Mucosa of gallbladder (tissue), 1 donor: ENCODE results near the gene TMEM119. TPM values are rescaled to one million over a fixed set of nuclear protein-coding genes. Genes with fewer than 3 reads are reported as not detected.
"Not testable (repeated sequence)": the region's sequence is repeated elsewhere in the genome, so short reads cannot be mapped to it uniquely, and the experiment has no call there.

ENCODE experiments used
- DNase-seq: peaks from one replicate; pipeline ENCODE4 v3.0.0-alpha.2; 2020; ENCODE audit warnings: low spot score
- total RNA-seq: library from RNA; stranded (reverse); gene quantifications from one replicate; pipeline ENCODE4 v1.2.1, GENCODE V29; 2021
- donor health status: DM: no; HTN: no; CAD: no.

TMEM119 gene
- total RNA-seq, 1 donor from 2014 or later = 10.6 TPM

DNA sequence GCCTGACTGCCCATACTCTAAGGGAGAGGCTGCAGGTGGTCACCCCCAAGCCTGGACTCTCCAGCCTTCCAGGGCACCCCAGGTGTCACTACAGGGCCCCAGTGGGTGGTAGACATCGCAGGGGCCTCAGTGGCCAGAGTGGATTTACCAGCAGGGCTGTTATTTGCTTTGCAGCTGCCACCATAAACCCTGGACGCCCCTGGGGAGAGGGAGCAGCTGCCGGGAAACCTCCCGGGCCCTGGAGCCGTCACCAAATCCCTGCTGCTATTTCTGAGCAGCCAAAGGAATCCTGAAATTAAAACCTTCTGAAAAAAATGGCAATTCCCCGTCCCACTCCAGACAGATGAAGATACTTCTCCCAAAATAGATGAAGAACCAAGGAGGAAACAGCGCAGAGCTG, 13.9 kb downstream of the TMEM119 start:
- DNase-seq = no peak

DNA sequence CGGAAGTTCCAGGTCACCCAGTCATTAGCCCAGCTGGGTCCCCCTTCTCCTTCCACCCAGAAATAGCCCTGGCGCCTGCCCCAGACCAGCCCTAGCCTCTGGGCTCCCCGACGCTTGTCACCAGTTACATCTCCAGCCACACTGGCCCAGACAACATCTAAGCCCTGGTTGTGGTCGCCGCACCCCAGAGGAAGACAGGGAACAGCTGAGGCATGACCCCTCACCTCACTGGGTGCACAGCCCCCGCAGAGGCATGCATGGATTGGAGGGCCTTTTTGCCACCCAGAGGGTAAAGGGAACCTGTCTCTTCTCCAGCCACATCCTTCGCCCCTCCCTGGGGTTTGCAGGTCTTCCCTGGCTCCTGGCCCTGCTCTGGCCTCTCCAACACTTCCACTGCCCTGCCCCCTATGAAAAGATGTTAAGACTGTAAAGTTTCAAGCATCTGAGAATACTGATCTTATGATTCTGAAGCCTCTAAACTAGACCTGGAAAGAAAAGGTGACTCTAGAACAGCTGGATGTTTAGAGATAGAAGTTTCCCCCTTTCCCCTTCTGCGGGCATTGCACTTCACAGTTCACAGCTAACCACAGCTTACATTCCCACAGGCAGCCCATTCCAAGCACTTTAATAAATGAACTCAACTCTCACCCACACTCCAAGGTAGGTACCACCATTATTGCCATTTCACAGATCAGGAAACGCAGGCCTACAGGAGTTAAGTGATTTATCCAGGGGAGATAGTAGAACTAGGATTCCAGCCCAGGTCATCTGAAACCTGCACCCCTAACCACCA, 14.7 kb downstream of the TMEM119 start:
- DNase-seq = no peak

DNA sequence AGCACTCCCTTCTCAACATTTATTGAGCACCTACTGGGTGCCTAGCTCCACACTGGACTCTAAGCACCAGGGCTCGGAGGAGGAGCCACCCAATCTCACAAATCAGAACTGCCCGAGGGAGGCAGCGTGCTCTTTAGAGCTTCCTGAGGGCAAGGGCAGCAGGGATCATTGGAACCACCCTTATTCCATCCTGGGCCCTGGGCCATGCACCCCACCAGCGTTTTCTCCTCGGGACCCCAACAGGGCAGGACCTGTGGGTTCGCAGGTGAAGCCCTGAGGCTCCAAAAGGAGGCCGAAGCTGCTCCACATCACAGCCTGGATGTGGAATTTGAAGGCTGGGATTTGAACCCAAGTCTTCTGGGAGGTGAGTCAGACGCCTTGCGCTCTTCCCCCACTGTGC, 15.4 kb downstream of the TMEM119 start:
- DNase-seq = no peak

DNA sequence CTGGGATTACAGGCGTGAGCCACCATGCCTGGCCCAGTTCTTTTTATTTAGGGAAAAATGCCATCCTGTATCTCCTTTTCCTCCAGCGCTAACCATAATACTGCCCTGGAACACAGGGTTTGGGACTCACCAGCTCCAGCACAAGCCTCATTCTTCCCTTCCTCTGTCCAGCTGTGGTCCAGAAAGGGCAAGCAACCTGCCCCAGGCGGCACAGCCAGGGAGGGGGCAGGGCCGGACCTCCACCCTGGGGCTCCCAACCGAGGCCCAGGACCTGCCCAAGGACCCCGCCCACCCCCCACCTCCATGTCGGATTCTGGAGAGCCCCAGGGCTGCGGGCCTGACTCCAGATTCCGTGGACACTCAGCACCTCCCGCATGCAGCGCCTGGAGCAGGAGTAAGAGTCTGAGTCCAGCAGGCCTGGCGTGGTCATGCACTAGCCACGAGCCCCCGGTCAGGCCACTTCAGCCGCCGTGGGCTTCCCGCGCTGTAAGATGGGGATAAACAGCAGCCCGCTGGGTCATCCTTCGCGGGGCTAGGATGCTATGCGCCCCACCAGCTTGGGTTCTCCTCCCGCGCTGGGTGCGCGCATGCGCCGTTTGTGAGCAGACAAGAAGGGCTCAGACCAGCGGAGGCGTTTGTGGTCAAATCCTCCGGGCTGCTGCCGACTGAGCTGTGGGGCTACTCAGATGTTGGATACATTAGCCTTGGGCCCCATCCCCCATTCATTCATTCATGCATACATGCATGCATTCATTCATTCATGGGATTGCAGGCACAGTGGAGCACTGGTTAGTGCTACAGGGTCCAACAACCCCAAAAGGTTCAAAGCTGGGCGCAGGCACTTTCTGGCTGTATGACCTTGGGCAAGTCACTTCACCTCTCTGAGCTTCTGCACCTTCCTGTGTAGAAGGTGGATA, 16.3 kb downstream of the TMEM119 start:
- no peak for DNase-seq

DNA sequence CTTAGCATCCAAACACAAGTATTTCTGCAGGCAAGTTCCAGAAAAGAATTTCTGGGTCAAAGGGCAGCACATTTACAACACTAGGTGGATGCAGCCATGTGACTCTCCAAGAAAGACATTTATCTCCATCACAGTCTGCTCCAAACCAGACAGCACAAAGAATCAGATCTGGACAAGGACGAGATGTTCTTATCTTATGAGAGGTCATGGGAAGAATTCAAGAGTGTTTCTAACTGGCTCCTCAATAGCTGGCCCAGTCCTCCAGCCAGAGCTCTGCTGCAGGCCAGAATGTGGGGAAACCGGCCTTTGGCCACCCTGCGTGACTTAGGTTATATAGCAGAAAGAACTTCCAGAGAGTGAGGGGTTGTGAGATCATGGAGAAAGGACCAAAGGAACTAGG, 17.4 kb downstream of the TMEM119 start:
- no peak for DNase-seq

DNA sequence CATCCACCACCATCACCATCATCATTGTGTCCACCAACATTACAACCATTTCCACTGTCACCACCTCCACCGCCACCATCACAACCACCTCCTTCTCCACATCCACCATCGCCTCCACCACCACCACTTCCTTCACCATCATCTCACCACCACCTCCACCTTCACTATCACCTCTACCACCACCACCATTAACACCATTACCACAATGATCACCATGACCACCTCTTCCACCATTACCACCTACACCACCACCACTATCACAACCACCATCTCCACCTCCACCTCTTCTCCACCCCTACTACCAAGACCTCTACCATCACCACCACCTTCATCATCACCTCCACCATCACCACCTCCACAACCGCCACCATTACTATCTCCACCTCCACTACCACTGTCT, 19.1 kb downstream of the TMEM119 start:
- no peak for DNase-seq

DNA sequence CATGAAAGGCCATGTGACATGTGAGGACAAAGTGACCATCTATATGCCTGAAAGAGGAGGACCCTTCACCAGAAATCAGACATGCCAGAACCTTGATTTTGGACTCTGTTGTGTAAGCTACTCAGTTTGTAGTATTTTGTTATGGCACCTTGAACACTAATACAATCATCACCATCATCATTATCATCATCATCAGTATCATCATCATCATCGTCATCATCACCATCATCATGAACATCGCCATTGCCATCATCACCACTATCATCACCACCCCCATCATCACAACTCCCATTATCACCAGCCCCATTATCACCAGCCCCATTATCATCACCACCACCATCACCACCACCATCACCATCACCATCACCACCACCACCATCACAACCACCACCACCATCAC, 19.6 kb downstream of the TMEM119 start:
- DNase-seq = no peak

DNA sequence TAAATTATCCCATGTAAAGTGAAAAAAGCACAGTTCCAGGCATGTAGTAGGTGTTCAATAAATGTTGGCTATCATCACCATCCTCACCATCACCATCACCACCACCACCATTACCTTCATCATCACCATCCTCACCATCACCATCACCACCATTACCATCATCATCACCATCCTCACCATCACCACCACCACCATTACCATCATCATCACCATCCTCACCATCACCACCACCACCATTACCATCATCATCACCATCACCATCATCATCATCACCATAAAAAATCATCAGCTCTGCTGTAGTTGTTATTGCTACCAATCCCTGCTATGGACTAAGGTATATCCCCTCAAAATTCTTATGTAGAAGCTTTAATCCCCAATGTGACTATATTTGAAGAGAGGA, 20.4 kb downstream of the TMEM119 start:
- no peak for DNase-seq

DNA sequence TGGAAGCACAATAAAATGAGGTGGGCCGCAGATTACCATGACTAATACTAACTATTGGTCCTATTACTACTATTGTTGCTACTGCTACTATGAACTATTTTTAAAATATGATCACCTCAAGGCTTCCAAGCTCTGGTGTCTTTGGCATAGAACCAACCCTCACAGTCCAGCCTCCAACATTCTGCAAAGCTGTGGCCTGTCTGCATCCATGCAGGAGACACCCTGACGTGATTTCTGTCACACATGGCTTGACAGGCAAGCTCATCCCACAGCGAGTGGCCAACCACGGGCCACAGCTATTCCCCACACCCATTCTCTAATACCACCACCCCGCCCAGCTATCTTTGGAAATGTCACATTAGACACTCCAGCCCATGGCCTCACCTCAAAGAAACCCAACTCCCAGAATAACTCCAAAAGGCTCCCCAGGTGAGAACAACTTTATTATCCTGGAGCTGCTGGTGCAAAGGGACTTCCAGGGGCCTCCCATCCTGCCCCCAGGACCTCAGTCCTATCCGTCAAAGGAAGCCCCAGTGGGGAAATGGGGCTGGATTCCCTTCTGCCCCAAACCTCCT, 21.1 kb downstream of the TMEM119 start:
- no peak for DNase-seq

DNA sequence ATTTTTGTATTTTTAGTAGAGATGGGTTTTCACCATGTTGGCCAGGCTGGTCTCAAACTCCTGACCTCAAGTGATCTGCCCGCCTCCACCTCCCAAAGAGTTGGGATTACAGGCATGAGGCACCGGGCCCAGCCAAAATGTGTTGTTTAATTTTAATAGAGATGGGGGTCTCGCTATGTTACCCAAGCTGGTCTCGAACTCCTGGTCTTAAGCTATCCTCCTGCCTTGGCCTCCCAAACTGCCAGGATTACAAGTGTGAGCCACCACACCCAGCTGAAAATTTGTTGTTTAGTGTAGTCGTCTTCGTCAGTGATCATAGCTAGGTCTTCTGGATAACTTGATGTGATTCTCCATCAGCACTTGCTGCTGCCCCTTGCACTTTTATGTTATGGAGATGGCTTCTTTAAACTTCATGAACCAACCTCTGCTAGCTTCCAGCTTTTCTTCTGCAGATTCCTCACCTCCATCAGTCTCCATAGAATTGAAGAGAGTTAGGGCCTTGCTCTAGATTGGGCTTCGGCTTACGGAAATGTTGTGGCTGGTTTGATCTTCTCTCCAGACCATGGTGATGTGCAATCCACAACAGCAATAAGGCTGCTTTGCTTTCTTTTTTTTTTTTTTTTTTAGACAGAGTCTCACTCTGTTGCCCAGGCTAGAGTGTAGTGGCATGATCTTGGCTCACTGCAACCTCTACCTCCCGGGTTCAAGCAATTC, 22.5 kb downstream of the TMEM119 start:
- no peak for DNase-seq

DNA sequence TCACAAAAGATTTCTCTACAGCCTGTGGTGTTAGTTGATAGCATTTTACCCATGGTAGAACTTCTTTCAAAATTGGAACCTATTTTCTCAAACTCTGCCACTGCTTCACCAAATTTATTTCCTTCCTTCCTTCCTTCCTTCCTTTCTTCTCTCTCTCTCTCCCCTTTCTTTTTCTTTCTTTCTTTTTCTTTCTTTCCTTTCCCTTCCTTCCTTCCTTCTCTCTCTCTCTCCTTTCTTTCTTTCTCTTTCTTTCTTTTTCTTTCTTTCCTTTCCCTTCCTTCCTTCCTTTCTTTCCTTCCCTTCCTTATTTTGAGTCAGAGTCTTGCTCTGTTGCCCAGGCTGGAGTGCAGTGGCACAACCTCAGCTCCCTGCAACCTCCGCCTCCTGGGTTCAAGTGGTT, 23.6 kb downstream of the TMEM119 start:
- DNase-seq = not testable (repeated sequence)

DNA sequence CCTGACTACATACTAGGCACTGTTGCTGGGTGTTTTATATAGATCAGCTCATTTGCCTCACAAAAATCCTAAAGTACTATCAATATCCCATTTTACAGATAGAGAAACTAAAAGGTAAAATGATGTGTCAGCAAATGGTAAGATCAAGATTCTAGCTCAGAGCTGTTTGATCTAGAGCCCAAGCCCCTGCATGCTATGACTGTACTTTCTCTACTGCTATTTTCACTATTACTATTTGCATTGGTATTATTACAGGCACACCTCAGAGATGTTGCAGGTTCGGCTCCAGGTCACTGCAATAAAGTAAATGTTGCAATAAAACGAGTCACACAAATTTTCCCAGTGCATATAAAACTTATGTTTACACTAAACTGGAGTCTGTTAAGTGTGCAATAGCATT, 24.6 kb downstream of the TMEM119 start:
- DNase-seq = no peak

DNA sequence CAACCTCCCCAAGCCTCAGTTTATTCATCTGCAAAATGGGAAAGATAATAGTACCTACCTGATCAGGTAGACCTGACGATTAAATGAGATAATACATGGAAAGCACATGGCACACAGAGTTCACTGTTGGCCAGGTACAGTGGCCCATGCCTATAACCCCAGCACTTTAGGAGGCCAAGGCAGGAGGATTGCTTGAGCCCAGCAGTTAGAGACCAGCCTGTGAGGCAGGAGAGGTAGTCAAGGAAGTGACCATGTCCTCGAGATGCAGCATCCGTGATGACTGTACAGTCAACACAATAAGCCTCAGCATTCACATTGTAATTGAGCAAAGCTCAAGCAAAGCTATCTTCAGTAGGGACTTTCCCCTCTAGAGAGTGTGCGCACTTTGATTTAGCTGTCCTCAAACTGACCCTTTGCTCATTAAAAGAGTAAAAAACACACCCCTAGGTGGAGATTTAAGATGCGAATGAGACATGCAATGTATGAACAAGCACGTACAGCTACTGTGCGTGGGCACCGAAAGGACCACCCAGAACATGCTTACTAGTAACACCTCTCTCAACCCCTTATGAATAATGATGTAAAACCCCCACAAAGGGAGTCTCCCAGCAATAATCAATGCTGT, 25.6 kb downstream of the TMEM119 start:
- no peak for DNase-seq

DNA sequence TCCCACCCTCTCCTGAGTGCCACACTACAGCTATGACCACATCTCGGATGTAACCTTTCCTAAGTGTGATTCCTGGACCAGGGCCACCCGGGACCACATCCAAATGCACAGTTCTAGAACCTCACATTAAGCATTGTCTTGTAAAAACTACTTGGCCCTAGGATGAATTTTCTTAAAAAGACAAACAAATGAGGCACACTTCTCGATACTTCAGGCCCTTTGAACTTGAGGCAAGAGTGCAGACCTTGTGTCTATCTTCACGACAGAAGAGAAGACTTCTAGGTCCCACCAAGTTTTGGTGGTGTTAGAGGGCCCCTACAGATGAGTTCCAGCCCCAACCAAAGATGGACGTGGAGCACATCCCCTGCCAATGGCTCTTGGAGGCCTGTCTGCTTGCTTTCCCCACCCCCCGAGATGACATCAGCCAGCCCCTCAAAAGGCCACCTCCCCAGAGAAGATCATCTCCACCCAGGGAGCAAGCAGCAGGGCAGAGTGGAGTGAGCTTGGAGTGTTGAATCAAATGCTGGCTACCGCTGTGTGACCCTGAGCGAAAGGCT, 26.2 kb downstream of the TMEM119 start:
- no peak for DNase-seq

DNA sequence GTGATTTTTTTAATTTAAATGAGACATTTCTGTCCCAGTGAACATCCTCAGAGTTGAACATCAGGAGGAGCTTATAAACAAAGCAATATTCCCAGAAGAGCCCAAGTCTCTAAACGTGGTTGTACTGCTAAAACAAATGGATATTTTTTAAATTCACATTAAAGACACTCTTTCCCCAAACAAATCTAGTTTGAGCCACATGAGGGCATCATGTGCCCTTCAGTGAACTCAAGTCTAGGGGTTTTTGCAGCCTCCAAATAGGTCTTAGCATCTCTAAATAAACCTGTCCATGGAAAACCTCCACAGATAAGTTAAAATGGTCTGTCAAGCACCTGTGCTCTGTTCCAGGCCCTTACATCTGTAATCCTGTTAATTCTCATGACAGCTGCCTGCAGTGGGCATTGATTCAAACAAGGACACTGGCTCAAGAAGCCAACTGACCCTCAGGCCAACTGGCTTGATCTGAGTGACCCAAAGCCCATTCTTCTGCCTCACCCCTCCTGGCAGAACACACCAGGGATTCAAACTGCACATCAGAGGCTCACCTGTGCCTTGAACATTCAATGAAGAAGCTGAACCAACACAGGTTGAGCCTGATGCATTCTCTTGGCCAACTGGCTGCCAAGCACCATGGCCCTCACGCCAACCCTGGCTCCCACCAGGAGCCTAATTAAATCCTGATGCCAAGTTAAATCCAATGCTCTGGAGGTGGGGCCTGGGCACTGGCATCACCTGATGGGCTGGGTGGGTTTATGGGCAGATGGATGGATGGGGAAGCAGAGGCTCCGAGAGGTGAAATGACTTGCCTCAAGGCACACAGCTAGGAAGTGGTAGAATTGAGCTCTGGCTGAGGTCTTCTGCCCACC, 26.9 kb downstream of the TMEM119 start:
- no peak for DNase-seq

DNA sequence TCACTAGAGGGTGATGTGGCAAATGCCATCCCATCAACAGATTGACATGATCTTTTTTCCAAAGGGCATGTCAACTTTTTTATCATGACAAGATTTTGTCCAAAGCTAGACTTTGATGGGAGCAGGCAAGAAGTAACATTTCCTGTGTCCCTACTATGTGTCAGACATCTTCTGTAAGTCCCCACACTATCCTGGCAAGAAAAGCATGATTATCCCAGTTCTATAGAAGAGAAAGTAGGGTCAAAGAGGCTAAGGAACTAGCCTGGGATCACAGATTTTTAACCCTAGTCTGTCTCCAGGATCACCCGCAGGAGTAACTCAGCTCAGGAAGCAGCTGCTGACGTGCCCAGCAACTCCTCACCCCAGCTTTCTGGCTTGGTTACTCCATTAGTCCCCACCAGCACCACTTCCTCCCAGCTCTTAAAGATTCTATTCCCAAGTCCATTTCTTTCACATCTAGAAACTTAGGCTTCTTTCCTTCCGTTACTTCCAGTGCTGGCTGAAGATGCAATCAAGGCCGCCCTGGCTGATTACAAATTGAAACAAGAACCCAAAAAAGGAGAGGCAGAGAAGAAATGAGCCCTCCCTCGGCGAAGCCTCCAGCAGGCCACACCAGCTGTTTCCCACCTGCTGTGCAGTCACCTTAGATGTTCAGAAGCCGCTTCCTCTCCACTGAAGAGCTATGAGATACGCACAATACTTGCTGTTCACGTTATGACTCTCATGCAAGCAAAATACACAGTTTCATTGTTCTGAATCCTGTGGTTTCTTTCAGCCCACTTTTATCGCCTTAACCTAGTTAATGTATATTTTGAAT, 29.3 kb downstream of the TMEM119 start:
- no peak for DNase-seq

DNA sequence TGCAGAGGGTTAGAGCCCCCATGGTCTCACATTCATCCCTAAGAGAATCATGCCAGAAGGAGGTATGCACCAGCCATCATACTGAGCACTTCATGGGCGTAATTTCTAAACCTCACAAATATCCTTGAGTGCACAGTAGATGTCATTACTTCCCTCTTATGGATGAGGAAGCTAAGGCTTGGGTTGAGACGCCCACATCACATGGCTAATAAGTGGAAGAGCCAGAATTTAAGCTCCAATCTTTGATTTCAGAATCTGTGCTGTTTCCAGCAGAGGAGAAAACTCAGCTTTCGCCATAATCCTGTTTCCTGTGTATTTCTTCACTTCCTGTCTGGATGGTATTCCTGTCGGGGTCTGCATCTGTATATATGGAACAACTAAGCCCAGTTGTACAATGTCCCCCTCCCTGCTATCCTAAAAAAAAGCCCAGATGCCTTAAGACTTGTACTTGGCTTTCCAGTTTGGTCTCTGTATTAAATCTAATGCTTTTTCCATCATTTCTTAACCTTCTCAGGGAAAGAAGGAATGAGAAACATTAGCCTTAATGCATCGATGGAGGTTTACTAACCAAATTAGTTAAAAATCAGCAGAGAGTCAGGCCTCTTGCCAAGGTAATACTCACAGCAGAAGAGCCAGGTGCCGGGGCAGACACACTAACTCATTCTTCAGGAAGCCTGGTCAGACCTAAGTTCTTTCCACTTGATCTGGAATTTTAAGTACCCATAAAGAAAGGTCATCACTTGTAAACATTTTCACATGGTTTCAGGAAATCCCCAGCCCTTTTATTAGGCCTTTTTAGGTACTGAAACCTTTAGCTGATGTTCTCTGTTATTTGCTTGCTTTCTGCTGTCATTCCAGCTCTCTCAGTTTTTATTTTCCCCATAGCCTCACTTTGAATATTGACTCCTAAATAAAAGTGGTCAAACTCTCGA, 30.2 kb downstream of the TMEM119 start:
- DNase-seq = no peak

DNA sequence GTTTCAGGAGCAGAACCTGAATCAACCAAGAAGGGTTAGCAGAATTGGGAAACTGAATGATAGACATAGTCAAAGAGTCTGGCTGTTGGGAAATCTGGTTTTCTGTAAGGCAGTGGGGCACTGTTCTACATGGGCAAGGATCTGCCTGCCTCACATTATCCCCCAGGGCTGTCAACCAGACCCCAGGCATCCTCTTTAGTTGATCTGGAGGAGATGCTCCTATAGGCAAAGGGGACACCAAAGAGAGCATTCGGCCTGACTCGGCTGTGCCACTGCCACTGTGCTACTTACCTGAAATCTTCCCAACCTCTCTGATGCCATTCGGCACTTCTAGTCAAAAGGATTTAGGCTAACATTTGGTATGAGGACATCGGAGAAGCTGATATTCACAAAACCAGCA, 31.4 kb downstream of the TMEM119 start:
- DNase-seq = no peak
